Liver (tissue), 9 donors: ENCODE measurements around the gene FUOM. TPM values are rescaled to one million over a fixed set of nuclear protein-coding genes. Genes with fewer than 3 reads are reported as not detected.
A peak's percentile ranks its signal among the peaks of the same experiment; 100 is the strongest.

Experiments used
- DNase-seq: peaks from one replicate; pipeline ENCODE4 v3.0.0-alpha.2; 2017; ENCODE audit warnings: low spot score
- H3K27ac ChIP-seq, 2 donors: one replicate each; pipeline ENCODE4 v1.7.0; 2013; ENCODE audit warnings: inconsistent platforms in 2 of 2, low read length in 2 of 2, control low read depth in 1 of 2, low read depth in 1 of 2, mild to moderate bottlenecking in 1 of 2
- H3K27me3 ChIP-seq, 4 donors: one replicate each; pipeline versions ENCODE4 v1.6.1 to v1.7.0; 2013; ENCODE audit warnings: low read length in 3 of 4, inconsistent platforms in 1 of 4, mild to moderate bottlenecking in 1 of 4, moderate library complexity in 1 of 4; ENCODE audit not compliant: control insufficient read depth in 4 of 4, insufficient read depth in 4 of 4
- H3K36me3 ChIP-seq, 4 donors: one replicate each; pipeline versions ENCODE4 v1.6.1 to v1.7.0; 2013; ENCODE audit warnings: low read length in 3 of 4, mild to moderate bottlenecking in 3 of 4, low read depth in 1 of 4, moderate library complexity in 1 of 4; ENCODE audit not compliant: control insufficient read depth in 4 of 4, insufficient read depth in 3 of 4
- H3K4me1 ChIP-seq, 4 donors: one replicate each; pipeline versions ENCODE4 v1.6.1 to v1.7.0; 2013; ENCODE audit warnings: low read length in 3 of 4, mild to moderate bottlenecking in 3 of 4, moderate library complexity in 1 of 4; ENCODE audit not compliant: control insufficient read depth in 4 of 4, insufficient read depth in 4 of 4
- H3K4me3 ChIP-seq, 3 donors: one replicate each; pipeline versions ENCODE4 v1.6.1 to v1.7.0; 2013; ENCODE audit warnings: low read length in 3 of 3, control low read depth in 1 of 3, low read depth in 1 of 3, mild to moderate bottlenecking in 1 of 3
- H3K9ac ChIP-seq, 2 donors: one replicate each; pipeline ENCODE4 v1.7.0; 2013; ENCODE audit warnings: low read length in 2 of 2, mild to moderate bottlenecking in 2 of 2, moderate library complexity in 2 of 2, control low read depth in 1 of 2, low read depth in 1 of 2
- H3K9me3 ChIP-seq, 4 donors: one replicate each; pipeline versions ENCODE4 v1.6.1 to v1.7.0; 2013; ENCODE audit warnings: low read length in 3 of 4; ENCODE audit not compliant: control insufficient read depth in 4 of 4
- CTCF ChIP-seq: fragments of 150-350 bp; IDR thresholded peaks from 2 replicates; pipeline ENCODE4 v1.5.1; 2017; ENCODE audit warnings: improper control_type of control experiment, low read depth, low read length; ENCODE audit not compliant: missing input control
- EGR1 ChIP-seq, 2 donors: IDR thresholded peaks; 2 replicates each; pipeline ENCODE4 v1.6.1; 2016 to 2018; ENCODE audit warnings: antibody characterized with exemption in 2 of 2, low read depth in 2 of 2
- FOXA1 ChIP-seq: IDR thresholded peaks from 2 replicates; pipeline ENCODE4 v1.6.1; 2016; ENCODE audit warnings: antibody characterized with exemption
- GABPA ChIP-seq, 2 donors: IDR thresholded peaks in 1 of 2; conservative IDR thresholded peaks in 1 of 2; 2 replicates each; pipeline ENCODE4 v1.6.1; 2016; ENCODE audit warnings: antibody characterized with exemption in 2 of 2, mild to moderate bottlenecking in 1 of 2, moderate library complexity in 1 of 2
- HNF4A ChIP-seq, 2 donors: conservative IDR thresholded peaks; 2 replicates each; pipeline ENCODE4 v1.6.1; 2016; ENCODE audit warnings: antibody characterized with exemption in 2 of 2, mild to moderate bottlenecking in 2 of 2
- NR2F2 ChIP-seq: IDR thresholded peaks from 2 replicates; pipeline ENCODE4 v1.6.1; 2016; ENCODE audit warnings: antibody characterized with exemption
- RAD21 ChIP-seq, 2 donors: IDR thresholded peaks; 2 replicates each; pipeline ENCODE4 v1.6.1; 2016; ENCODE audit warnings: antibody characterized with exemption in 2 of 2, mild to moderate bottlenecking in 2 of 2
- REST ChIP-seq: IDR thresholded peaks from 2 replicates; pipeline ENCODE4 v1.6.1; 2016; ENCODE audit warnings: antibody characterized with exemption, mild to moderate bottlenecking
- RXRA ChIP-seq, 2 donors: IDR thresholded peaks; 2 replicates each; pipeline ENCODE4 v1.6.1; 2017 to 2018; ENCODE audit warnings: antibody characterized with exemption in 2 of 2, mild to moderate bottlenecking in 1 of 2
- SP1 ChIP-seq: IDR thresholded peaks from 2 replicates; pipeline ENCODE4 v1.6.1; 2018; ENCODE audit warnings: antibody characterized with exemption, mild to moderate bottlenecking
- WGBS: extraction: QIAGEN DNeasy Blood & Tissue Kit; methylation state at CpG from one replicate; pipeline ENCODE4 v1.1.7; 2013; 5-methylcytosine and 5-hydroxymethylcytosine counted together
- polyA plus RNA-seq, 2 donors: library from polyadenylated mRNA; stranded (reverse) in 1 of 2; unstranded in 1 of 2; fragments of 200-250 nt in 1 of 2; fragments of >200 nt in 1 of 2; fragmentation: Nextera tagmentation in 1 of 2; extraction: Ambion mirVana in 1 of 2; gene quantifications; one replicate each; pipeline versions ENCODE4 v1.2.1 to v1.2.3, GENCODE V29; 2013 to 2015
- total RNA-seq, 2 donors: library from RNA; depleted of rRNA; stranded (reverse); fragments of >200 nt; gene quantifications; one replicate each; pipeline ENCODE4 v1.2.3, GENCODE V29; 2014
- donor health status: healthy.
- donor health status: healthy.
- donor health status: healthy.
- donor health status: healthy.
- donor health status: healthy.

Gene FUOM
- total and polyA plus RNA-seq, 4 donors: 24.3 to 194 (median 96.0) TPM

- Histone ChIP-seq H3K9ac (no peak overlapping the region), H3K36me3 (peaks cover 0 to 2% (median 0%) of the 10 kb centered on the region in 4 donors), H3K27ac (no peak overlapping the region), H3K27me3 (no peaks in the 10 kb centered on the region), H3K4me1 (peaks cover 27 to 94% (median 83%) of the 10 kb centered on the region in 4 donors), H3K4me3 (no peak overlapping the region), H3K9me3 (no peaks in the 10 kb centered on the region)
- WGBS: 71% methylated on average over 24 of the region's 24 CpGs
- TF ChIP-seq CTCF: no peak
- peak in 1 of 2 donors; percentile 25 for TF ChIP-seq RAD21 (IDR thresholded peaks at IDR 0.05)
- no peak for TF ChIP-seq GABPA (IDR thresholded peaks at IDR 0.05 in 1 of 2, conservative IDR thresholded peaks at IDR 0.05 in 1 of 2)
- TF ChIP-seq NR2F2: no peak
- no peak for DNase-seq
These were observed 6.2 kb downstream of the FUOM start for GRCh38 chr10:133351408-133352318.

GRCh38 chr10:133350950-133351329 lies 6.9 kb downstream of the FUOM start:
- no peak for DNase-seq
- peaks cover 27 to 89% (median 76%) of the 10 kb centered on the region in 4 donors for H3K4me1 ChIP-seq
- no peak overlapping the region for H3K4me3 ChIP-seq
- TF ChIP-seq RXRA (IDR thresholded peaks at IDR 0.05) (peak; percentile 65 to 82), NR2F2 (peak; percentile 17), RAD21 (IDR thresholded peaks at IDR 0.05) (peak; percentile 13 to 16), HNF4A (conservative IDR thresholded peaks at IDR 0.05) (peak; percentile 50 to 65), SP1 (peak; percentile 77), FOXA1 (no peak), REST (peak; percentile 52), EGR1 (IDR thresholded peaks at IDR 0.05; ENCODE audit: low read depth in 2 of 2) (no peak), GABPA (IDR thresholded peaks at IDR 0.05 in 1 of 2, conservative IDR thresholded peaks at IDR 0.05 in 1 of 2) (peak in 1 of 2 donors; percentile 14)
- peaks cover 0 to 2% (median 0%) of the 10 kb centered on the region in 4 donors for H3K36me3 ChIP-seq
- 23% methylated on average over 13 of the region's 13 CpGs for WGBS
- no peaks in the 10 kb centered on the region for H3K9me3 ChIP-seq
- no peaks in the 10 kb centered on the region for H3K27me3 ChIP-seq
- H3K9ac ChIP-seq: no peak overlapping the region
- H3K27ac ChIP-seq: peak overlapping the region; percentile 60 to 73
